Activated naive CD4-positive, alpha-beta T cell (primary cell): Measurements from ENCODE around the gene GBP3.
"Not testable (repeated sequence)": the region's sequence is repeated elsewhere in the genome, so short reads cannot be mapped to it uniquely, and the experiment has no call there.

Experiments
- DNase-seq, 4 experiments: peaks; one replicate each; lab custom pipeline; 2025; lab: John Stamatoyannopoulos, UW

Gene GBP3

DNA sequence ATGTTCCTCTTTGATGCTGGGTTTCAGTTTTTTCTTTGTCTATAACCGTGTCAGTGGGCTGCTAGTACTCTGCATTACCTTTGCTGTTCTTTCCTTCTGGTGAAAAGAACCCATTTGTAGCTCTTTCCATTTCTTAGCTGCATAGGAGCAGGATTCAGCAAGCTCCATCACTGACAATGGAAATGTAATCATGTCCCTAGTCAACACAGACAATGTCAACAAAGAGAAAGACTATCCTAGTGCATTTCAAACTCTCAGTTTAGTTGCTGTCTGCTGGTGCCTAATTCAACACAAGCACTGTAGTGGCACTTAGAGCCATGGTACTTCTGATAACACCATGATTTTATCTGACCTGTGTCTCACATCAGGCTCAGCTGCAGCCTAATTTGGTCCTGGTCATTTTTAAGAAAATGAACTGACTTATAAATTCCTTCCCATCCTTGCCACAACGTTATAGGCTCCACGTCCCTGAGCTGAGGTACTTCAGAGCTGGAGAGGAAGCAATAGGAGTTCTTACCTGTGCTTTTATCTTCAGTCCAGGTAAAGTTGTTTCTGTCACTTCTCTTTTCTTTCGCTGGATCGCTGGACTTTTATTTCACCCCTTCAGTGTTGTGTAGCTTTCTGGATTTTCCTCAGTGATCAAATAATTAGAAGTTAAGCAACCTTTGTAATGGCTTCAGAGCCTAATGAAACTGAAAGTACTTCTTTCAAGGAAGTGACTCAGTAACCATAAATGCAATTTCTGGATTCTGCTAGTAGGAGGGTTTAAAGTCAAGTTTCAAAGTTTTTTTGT is at the start of gene GBP3:
Gene GBP3, minus strand, starts transcription at position 700 of the 793 bp plus-strand sequence. CDS start 2,145 bp downstream, outside the sequence.
- DNase-seq: no peak

GRCh38 chr1:89070509-89070908 is 47.8 kb upstream of the GBP3 start:
- no peak for DNase-seq

DNA sequence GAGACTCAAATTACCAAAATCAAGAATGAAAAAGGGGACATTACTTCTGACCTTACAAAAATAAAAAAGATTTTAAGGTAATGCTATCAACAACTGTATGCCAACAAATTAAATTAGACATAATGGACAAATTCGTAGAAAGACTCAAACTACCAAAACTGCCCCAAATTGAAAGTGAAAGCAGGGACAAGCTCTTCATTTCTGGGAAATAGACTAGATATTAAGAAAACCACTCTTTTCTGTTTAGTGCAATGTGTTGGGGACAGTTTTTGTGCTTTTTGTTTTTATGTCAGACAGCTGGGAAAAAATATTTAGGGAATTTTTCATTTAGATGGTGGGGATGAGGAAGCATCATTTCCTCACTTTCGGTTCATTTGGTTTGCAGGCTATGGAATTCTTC is 47.3 kb upstream of the GBP3 start:
- no peak for DNase-seq

DNA sequence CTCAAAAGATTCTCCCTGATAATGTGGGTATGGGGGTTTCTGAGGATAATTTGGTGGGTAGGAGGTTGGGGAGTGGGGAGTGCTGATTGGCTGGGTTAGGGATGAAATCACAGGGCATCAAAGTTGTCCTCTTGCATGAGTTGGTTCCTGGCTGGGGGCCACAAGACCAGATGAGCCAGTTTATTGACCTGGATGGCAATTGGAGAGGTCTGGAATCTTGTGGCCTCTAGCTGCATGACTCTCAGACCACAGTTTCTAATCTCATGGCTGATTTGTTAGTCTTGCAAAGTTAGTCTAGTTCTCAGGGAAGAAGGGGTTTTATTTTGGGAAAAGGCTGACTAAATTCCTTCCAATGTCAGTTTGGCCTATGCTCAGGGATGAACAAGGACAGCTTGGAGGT is 45.6 kb upstream of the GBP3 start:
- DNase-seq: no peak

- no peak for DNase-seq
These were observed 42.6 kb upstream of the GBP3 start, which contains the start of gene GBP1 for GRCh38 chr1:89065079-89065868. Gene GBP1 (minus strand): TSS chr1:89065208. CDS start chr1:89063234, 1,974 bp downstream.

DNA sequence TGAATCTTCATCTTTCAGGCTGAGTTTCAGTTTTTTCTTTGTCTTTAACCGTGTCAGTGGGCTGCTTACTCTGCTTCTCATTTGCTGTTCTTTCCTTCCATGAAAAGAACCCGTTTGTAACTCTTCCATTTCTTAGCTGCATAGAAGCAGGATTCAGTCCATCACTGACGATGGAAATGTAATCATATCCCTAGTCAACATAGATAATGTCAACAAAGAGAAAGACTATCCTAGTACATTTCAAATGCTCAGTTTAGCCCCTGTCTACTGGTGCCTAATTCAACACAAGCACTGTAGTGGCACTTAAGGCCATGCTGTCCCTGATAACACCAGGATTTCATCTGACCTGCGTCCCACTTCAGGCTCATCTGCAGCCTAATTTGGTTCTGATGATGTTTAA is 42.0 kb upstream of the GBP3 start:
- DNase-seq: no peak

- no peak for DNase-seq
These were observed 40.4 kb upstream of the GBP3 start for GRCh38 chr1:89063094-89063493.

- DNase-seq: no peak
These were observed 37.4 kb upstream of the GBP3 start for GRCh38 chr1:89060091-89060490.

GRCh38 chr1:89051955-89052312 is 29.3 kb upstream of the GBP3 start:
- DNase-seq: no peak

DNA sequence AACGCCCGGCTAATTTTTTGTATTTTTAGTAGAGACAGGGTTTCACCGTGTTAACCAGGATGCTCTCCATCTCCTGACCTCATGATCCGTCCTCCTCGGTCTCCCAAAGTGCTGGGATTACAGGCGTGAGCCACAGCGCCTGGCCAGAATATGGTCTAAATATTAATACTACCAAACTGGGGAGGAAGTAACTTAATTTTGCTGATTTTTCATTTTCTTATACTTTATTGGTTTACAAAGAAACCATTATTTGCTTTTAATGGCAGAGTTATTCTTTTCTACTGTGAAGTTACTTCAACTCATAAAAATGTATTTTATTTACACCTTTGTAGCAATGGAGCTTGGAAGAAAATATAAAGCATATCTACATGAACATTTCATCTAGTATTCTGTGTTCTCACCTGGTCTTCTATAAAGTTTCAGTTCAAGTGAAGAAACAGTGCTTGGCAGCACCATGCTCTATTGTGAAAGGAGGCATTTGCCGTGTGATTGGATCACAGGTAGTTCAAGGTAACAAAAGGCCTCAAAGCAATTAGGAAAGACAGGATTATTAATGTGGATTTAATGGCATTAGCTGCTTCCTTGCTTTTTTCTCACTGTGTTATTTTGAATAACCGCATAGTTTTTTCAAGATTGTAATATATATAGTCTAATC is 28.8 kb upstream of the GBP3 start:
- no peak for DNase-seq

DNA sequence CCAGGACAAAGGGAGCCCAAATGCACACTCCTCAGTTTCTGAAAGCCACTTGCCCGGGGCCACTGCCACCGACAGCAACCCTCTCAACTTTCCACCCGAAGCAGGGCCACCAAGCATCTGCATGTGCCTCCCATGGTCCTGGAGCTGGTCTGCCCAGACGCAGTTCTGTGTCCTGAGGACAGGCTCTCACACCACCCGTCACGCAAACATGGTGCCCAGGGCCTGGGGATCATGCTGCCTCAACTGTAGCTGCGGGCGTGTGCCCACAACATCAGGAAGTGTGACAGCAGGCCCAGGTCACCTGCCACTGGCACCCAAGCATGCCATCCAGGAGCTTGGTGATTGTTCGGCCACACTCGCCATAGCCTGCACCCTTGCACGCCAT is 28.0 kb upstream of the GBP3 start:
- no peak for DNase-seq

- not testable (repeated sequence) for DNase-seq
These were observed 27.4 kb upstream of the GBP3 start for GRCh38 chr1:89049901-89050648.

- not testable (repeated sequence) for DNase-seq
These were observed 26.5 kb upstream of the GBP3 start for GRCh38 chr1:89049187-89049586.

- no peak for DNase-seq
These were observed 25.1 kb upstream of the GBP3 start for GRCh38 chr1:89047734-89048133.

GRCh38 chr1:89046318-89047183 is 23.9 kb upstream of the GBP3 start:
- not testable (repeated sequence) for DNase-seq

- no peak for DNase-seq
These were observed 22.5 kb upstream of the GBP3 start for GRCh38 chr1:89044970-89045721.

- no peak for DNase-seq
These were observed 21.3 kb upstream of the GBP3 start for GRCh38 chr1:89043940-89044339.

GRCh38 chr1:89042491-89042890 is 19.8 kb upstream of the GBP3 start:
- no peak for DNase-seq

GRCh38 chr1:89041721-89042120 is 19.1 kb upstream of the GBP3 start:
- DNase-seq: no peak

DNA sequence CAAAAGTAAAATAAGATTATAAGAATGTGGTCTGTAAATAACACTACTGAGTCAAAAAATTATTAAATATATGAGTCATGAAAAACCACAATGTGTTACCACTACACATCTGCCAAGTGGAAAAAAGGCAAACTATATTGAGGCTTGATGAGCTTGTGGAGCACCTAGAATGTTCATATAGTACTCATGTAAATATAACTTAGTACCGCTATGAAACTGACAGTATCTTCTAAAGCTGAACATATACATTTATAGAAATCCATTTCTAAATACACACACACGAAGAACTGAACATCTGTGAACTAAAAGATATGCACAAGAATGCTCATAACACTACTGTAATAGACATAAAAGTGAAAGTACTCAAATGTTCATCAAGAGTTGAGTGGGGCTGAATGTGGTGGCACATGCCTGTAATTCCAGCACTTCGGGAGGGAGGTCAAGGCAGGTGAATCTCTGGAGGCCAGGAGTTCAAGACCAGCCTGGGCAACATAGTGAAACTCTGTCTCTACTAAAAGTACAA is 18.5 kb upstream of the GBP3 start:
- DNase-seq: no peak
